Neural cell (in vitro differentiated cells): ENCODE results near the gene GRIN1.
"Not testable (repeated sequence)": the region's sequence is repeated elsewhere in the genome, so short reads cannot be mapped to it uniquely, and the experiment has no call there.

Experiments used
- CTCF ChIP-seq: fragments of 450-650 bp; IDR thresholded peaks from 2 replicates; pipeline ENCODE4 v1.5.1; 2014; ENCODE audit warnings: antibody characterized with exemption, mild to moderate bottlenecking, moderate library complexity; ENCODE audit not compliant: poor library complexity, severe bottlenecking
- EP300 ChIP-seq: fragments of 450-650 bp; conservative IDR thresholded peaks from 2 replicates; pipeline ENCODE4 v1.6.1; 2014; ENCODE audit warnings: antibody characterized with exemption, mild to moderate bottlenecking, moderate library complexity; ENCODE audit not compliant: poor library complexity, severe bottlenecking
- EZH2 ChIP-seq: fragments of 200-600, 300-800 bp; shearing (Covaris generic), sonication (generic); IDR thresholded peaks from 2 replicates; pipeline ENCODE4 v1.6.1; 2014; ENCODE audit warnings: antibody characterized with exemption, low read length, borderline replicate concordance, mild to moderate bottlenecking; ENCODE audit not compliant: insufficient read depth, poor library complexity, severe bottlenecking
- MXI1 ChIP-seq: fragments of 450-650 bp; conservative IDR thresholded peaks from 2 replicates; pipeline ENCODE4 v1.6.1; 2014; ENCODE audit warnings: antibody characterized with exemption, mild to moderate bottlenecking; ENCODE audit not compliant: poor library complexity, severe bottlenecking
- POLR2AphosphoS5 ChIP-seq: IDR thresholded peaks from 2 replicates; pipeline ENCODE4 v1.6.1; 2012
- RAD21 ChIP-seq: fragments of 450-650 bp; conservative IDR thresholded peaks from 2 replicates; pipeline ENCODE4 v1.6.1; 2014; ENCODE audit warnings: antibody characterized with exemption, mild to moderate bottlenecking, moderate library complexity
- SMC3 ChIP-seq: fragments of 450-650 bp; conservative IDR thresholded peaks from 2 replicates; pipeline ENCODE4 v1.6.1; 2014; ENCODE audit warnings: antibody characterized with exemption, mild to moderate bottlenecking, moderate library complexity; ENCODE audit not compliant: poor library complexity
- TAF1 ChIP-seq: IDR thresholded peaks from 2 replicates; pipeline ENCODE4 v1.6.1; 2012; ENCODE audit warnings: low read depth

- not testable (repeated sequence) for TF ChIP-seq CTCF, POLR2AphosphoS5, RAD21, EZH2, EP300, SMC3, MXI1, TAF1
Measured at GRCh38 chr9:137118092-137118603, 20.8 kb upstream of the GRIN1 start.
